Activated B cell treated with CpG ODN at 0.5 μM for 24 hours (primary cell): ENCODE data around the gene EARS2. TPM values are rescaled to one million over a fixed set of nuclear protein-coding genes. Genes with fewer than 3 reads are reported as not detected.
"Not testable (repeated sequence)": the region's sequence is repeated elsewhere in the genome, so short reads cannot be mapped to it uniquely, and the experiment has no call there.

Source experiments
- ATAC-seq: fragments of 200-7000 bp; cut with Tn5 transposase; one replicate; pipeline ENCODE4 v1.10.0; 2021; ENCODE audit warnings: low read depth, mild to moderate bottlenecking, moderate library complexity
- CTCF ChIA-PET: fragments of 350-600 bp; sonication (Branson Sonifier 250); formaldehyde crosslinking; loops from one replicate; lab custom pipeline; 2021; ENCODE audit warnings: antibody characterized with exemption; lab: Charles Lee
- POLR2A ChIA-PET: fragments of 350-600 bp; sonication (Branson Sonifier 250); formaldehyde crosslinking; loops from one replicate; lab custom pipeline; 2021; ENCODE audit warnings: antibody characterized with exemption; lab: Charles Lee
- DNase-seq: peaks from one replicate; pipeline ENCODE4 v3.0.0; 2022
- H3K27ac Mint-ChIP-seq: one replicate; pipeline ENCODE4 v1.8.0; 2020; ENCODE audit warnings: mixed read lengths
- H3K27me3 Mint-ChIP-seq: one replicate; pipeline ENCODE4 v1.8.0; 2021; ENCODE audit warnings: mixed read lengths
- H3K36me3 Mint-ChIP-seq: one replicate; pipeline ENCODE4 v1.8.0; 2021; ENCODE audit warnings: low read depth, mixed read lengths
- H3K4me1 Mint-ChIP-seq: one replicate; pipeline ENCODE4 v1.8.0; 2021; ENCODE audit warnings: mixed read lengths
- H3K4me3 Mint-ChIP-seq: one replicate; pipeline ENCODE4 v1.8.0; 2020; ENCODE audit warnings: mild to moderate bottlenecking, mixed read lengths
- H3K9me3 Mint-ChIP-seq: one replicate; pipeline ENCODE4 v1.8.0; 2020; ENCODE audit warnings: mixed read lengths
- CTCF ChIP-seq: fragments of 200-600 bp; IDR thresholded peaks from one replicate; pipeline ENCODE4 v1.8.0; 2022; ENCODE audit warnings: antibody characterized with exemption, mild to moderate bottlenecking
- intact Hi-C: fragments of 100-400 bp; cut with micrococcal nuclease; formaldehyde crosslinking; loops from one replicate; pipeline ENCODE4 v1.15.1; 2024
- total RNA-seq: library from RNA; stranded (reverse); gene quantifications from 2 replicates; pipeline ENCODE4 v1.2.3, GENCODE V29; 2022

Gene EARS2
- total RNA-seq, 1 donor from 2014 or later = 27.5 TPM

- CTCF ChIA-PET = interaction anchor here (1.1 kb wide), 1 partner anchor 110 kb away, joined by 3 read pairs; no protein-coding TSS in a partner anchor
- H3K4me1 Mint-ChIP-seq = no peaks in the 10 kb centered on the region
These were observed 12.7 kb downstream of the EARS2 start for GRCh38 chr16:23544436-23544835.

GRCh38 chr16:23540817-23541178 lies 16.4 kb downstream of the EARS2 start:
- H3K27me3 Mint-ChIP-seq, H3K4me3 Mint-ChIP-seq, H3K4me1 Mint-ChIP-seq, CTCF ChIA-PET, ATAC-seq, DNase-seq, intact Hi-C loops, H3K27ac Mint-ChIP-seq, H3K9me3 Mint-ChIP-seq, POLR2A ChIA-PET: not testable (repeated sequence)
- H3K36me3 Mint-ChIP-seq = peaks cover 53% of the 10 kb centered on the region

More at GRCh38 chr16:23544436-23544835, 12.7 kb downstream of the EARS2 start:
- DNase-seq = no peak
- intact Hi-C loops = no loop called here
- TF ChIP-seq CTCF = no peak
- no peaks in the 10 kb centered on the region for H3K27me3 Mint-ChIP-seq
- peaks cover 67% of the 10 kb centered on the region for H3K36me3 Mint-ChIP-seq
- no peak overlapping the region for H3K27ac Mint-ChIP-seq
- no peak for ATAC-seq
- POLR2A ChIA-PET = interaction anchor here (0.7 kb wide), 1 partner anchor 13 kb away, joined by 3 read pairs; the partner anchor contains the start of genes EARS2 and UBFD1
- H3K4me3 Mint-ChIP-seq = no peak overlapping the region
- no peaks in the 10 kb centered on the region for H3K9me3 Mint-ChIP-seq

- Mint-ChIP-seq H3K36me3 (peaks cover 52% of the 10 kb centered on the region), H3K9me3 (no peaks in the 10 kb centered on the region), H3K27ac (no peak overlapping the region), H3K4me3 (no peak overlapping the region), H3K27me3 (no peaks in the 10 kb centered on the region), H3K4me1 (no peaks in the 10 kb centered on the region)
- ChIA-PET POLR2A (no interaction called here), CTCF (no interaction called here)
- intact Hi-C loops = no loop called here
- TF ChIP-seq CTCF = no peak
- DNase-seq = no peak
- no peak for ATAC-seq
These were observed 16.9 kb downstream of the EARS2 start for GRCh38 chr16:23539984-23540816.

- no peaks in the 10 kb centered on the region for H3K9me3 Mint-ChIP-seq
- ATAC-seq = no peak
- POLR2A ChIA-PET = interaction anchor here (0.7 to 1.4 kb wide), 2 partner anchors 10 to 23 kb away, joined by 4 to 5 read pairs; no protein-coding TSS in a partner anchor
- H3K27ac Mint-ChIP-seq = no peak overlapping the region
- no peak for DNase-seq
- H3K4me3 Mint-ChIP-seq = no peak overlapping the region
- CTCF ChIA-PET = no interaction called here
- intact Hi-C loops = no loop called here
- H3K4me1 Mint-ChIP-seq = no peaks in the 10 kb centered on the region
- H3K27me3 Mint-ChIP-seq = no peaks in the 10 kb centered on the region
- H3K36me3 Mint-ChIP-seq = peaks cover 55% of the 10 kb centered on the region
- TF ChIP-seq CTCF = no peak
These were observed 18.3 kb downstream of the EARS2 start for GRCh38 chr16:23538919-23539278.

GRCh38 chr16:23537390-23537789 lies 19.8 kb downstream of the EARS2 start:
- ChIA-PET POLR2A (no interaction called here), CTCF (no interaction called here)
- ATAC-seq = no peak
- Mint-ChIP-seq H3K4me1 (no peaks in the 10 kb centered on the region), H3K27me3 (no peaks in the 10 kb centered on the region), H3K27ac (no peak overlapping the region), H3K9me3 (no peaks in the 10 kb centered on the region), H3K36me3 (peaks cover 58% of the 10 kb centered on the region), H3K4me3 (no peak overlapping the region)
- no peak for TF ChIP-seq CTCF
- intact Hi-C loops = no loop called here
- DNase-seq = no peak
